Mesendoderm (in vitro differentiated cells): ENCODE measurements around the gene HOXD8.
A peak's percentile ranks its signal among the peaks of the same experiment; 100 is the strongest.

Experiments
- DNase-seq: peaks from one replicate; pipeline ENCODE4 v3.0.0; 2013
- H2AK5ac ChIP-seq: 2 replicates; pipeline ENCODE4 v1.6.1; 2013; ENCODE audit warnings: low read length, inconsistent platforms
- H2BK120ac ChIP-seq: 2 replicates; pipeline ENCODE4 v1.6.1; 2013; ENCODE audit warnings: low read depth, mild to moderate bottlenecking, low read length, moderate library complexity, mixed read lengths
- H2BK15ac ChIP-seq: replicated peaks from 2 replicates; pipeline ENCODE4 v1.6.1; 2013; ENCODE audit warnings: low read depth, mild to moderate bottlenecking, moderate library complexity
- H2BK5ac ChIP-seq: 2 replicates; pipeline ENCODE4 v1.6.1; 2013; ENCODE audit warnings: low read length, inconsistent platforms
- H3K18ac ChIP-seq: 2 replicates; pipeline ENCODE4 v1.6.1; 2013; ENCODE audit warnings: mild to moderate bottlenecking, low read length, mixed read lengths
- H3K23ac ChIP-seq: one replicate; pipeline ENCODE4 v1.6.1; 2013; ENCODE audit warnings: low read length
- H3K27ac ChIP-seq: 2 replicates; pipeline ENCODE4 v1.5.1; 2013; ENCODE audit warnings: low read depth, mild to moderate bottlenecking, inconsistent platforms, low read length, moderate library complexity
- H3K27me3 ChIP-seq: 2 replicates; pipeline ENCODE4 v1.6.1; 2013; ENCODE audit warnings: low read length, control low read depth, mild to moderate bottlenecking, inconsistent platforms; ENCODE audit not compliant: insufficient read depth, poor library complexity
- H3K36me3 ChIP-seq: 2 replicates; pipeline ENCODE4 v1.6.1; 2013; ENCODE audit warnings: low read length, inconsistent platforms; ENCODE audit not compliant: control insufficient read depth, insufficient read depth
- H3K4ac ChIP-seq: one replicate; pipeline ENCODE4 v1.6.1; 2013; ENCODE audit warnings: low read depth, mild to moderate bottlenecking, low read length, moderate library complexity
- H3K4me1 ChIP-seq: 2 replicates; pipeline ENCODE4 v1.6.1; 2013; ENCODE audit warnings: low read depth, low read length, inconsistent platforms; ENCODE audit not compliant: control insufficient read depth
- H3K4me2 ChIP-seq: 2 replicates; pipeline ENCODE4 v1.6.1; 2013; ENCODE audit warnings: low read length
- H3K4me3 ChIP-seq: 2 replicates; pipeline ENCODE4 v1.5.1; 2013; ENCODE audit warnings: mild to moderate bottlenecking, low read length
- H3K56ac ChIP-seq: one replicate; pipeline ENCODE4 v1.6.1; 2013; ENCODE audit warnings: low read length
- H3K79me1 ChIP-seq: 2 replicates; pipeline ENCODE4 v1.6.1; 2013; ENCODE audit warnings: low read length, inconsistent platforms
- H3K79me2 ChIP-seq: 2 replicates; pipeline ENCODE4 v1.6.1; 2013; ENCODE audit warnings: mild to moderate bottlenecking, low read length; ENCODE audit not compliant: control insufficient read depth, insufficient read depth
- H3K9ac ChIP-seq: 2 replicates; pipeline ENCODE4 v1.6.1; 2013; ENCODE audit warnings: low read length, inconsistent platforms
- H4K5ac ChIP-seq: one replicate; pipeline ENCODE4 v1.6.1; 2013; ENCODE audit warnings: low read length
- H4K8ac ChIP-seq: one replicate; pipeline ENCODE4 v1.6.1; 2013; ENCODE audit warnings: low read depth, mild to moderate bottlenecking, control low read depth, low read length, moderate library complexity
- WGBS: extraction: QIAGEN DNeasy Blood & Tissue Kit; methylation state at CpG from one replicate; pipeline ENCODE4 v1.1.7; 2013; ENCODE audit warnings: low lambda C conversion rate, missing lambda C conversion rate; ENCODE audit not compliant: insufficient coverage; ENCODE audit errors: extremely low coverage; 5-methylcytosine and 5-hydroxymethylcytosine counted together
- small RNA-seq: library from polyadenylated mRNA; stranded (forward); fragments of <200 nt; extraction: miRNeasy Mini kit (QIAGEN cat#:217004); gene quantifications from one replicate; pipeline ENCODE3, GENCODE V24; 2013; ENCODE audit not compliant: insufficient read depth

Gene HOXD8

DNA sequence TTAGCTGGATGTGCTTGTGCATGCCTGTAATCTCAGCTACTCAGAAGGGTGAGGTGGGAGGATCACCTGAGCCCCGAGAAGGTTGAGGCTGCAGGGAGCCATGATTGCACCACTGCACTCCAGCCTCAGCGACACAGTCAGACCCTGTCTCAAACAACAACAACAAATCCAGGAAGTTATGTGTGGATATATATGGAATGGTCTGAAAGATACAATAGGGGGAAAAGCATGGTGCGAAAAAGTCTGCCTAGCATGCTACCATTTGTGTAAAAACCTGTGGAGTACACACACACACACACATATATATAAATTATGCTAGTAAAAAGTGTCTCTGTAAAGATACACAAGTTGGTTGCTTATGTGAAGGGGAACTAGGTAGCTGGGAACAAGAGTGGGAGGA, 52.0 kb downstream of the HOXD8 start:
- H3K36me3 ChIP-seq, result no peaks in the 10 kb centered on the region
- peaks cover 37% of the 10 kb centered on the region for H3K27me3 ChIP-seq
- no peak overlapping the region for H3K4me3 ChIP-seq
- no peak overlapping the region for H2BK15ac ChIP-seq
- H3K4me1 ChIP-seq, result peaks cover 2% of the 10 kb centered on the region
- H3K79me2 ChIP-seq, result no peaks in the 10 kb centered on the region
- no peak overlapping the region for H2AK5ac ChIP-seq
- no peak for DNase-seq
- H3K23ac ChIP-seq, result no peak overlapping the region
- H3K4ac ChIP-seq, result no peak overlapping the region
- no peak overlapping the region for H3K27ac ChIP-seq
- H3K18ac ChIP-seq, result no peak overlapping the region
- H4K5ac ChIP-seq, result no peak overlapping the region
- no peaks in the 10 kb centered on the region for H3K79me1 ChIP-seq
- no peak overlapping the region for H3K56ac ChIP-seq
- no peak overlapping the region for H2BK120ac ChIP-seq
- H2BK5ac ChIP-seq, result no peak overlapping the region
- WGBS, result no CpG with 5 or more reads among the region's 3 CpGs
- H4K8ac ChIP-seq, result no peak overlapping the region
- no peak overlapping the region for H3K4me2 ChIP-seq
- no peak overlapping the region for H3K9ac ChIP-seq

Small RNA genes within 50 kb of the gene (small RNA-seq; reads per million reads assigned to genes)
- gene MIR10B, result 588 reads per million, percentile 98 among the genes with 10 or more reads in this experiment
